Cardiac fibroblast (primary cell): ENCODE measurements around the gene OLIG1.

ENCODE experiments used
- DNase-seq, 2 donors: peaks; one replicate each; pipeline versions ENCODE4 v3.0.0 to v3.0.0-alpha.2; 2010; ENCODE audit warnings: low read depth in 2 of 2
- H3K4me3 ChIP-seq, 2 donors: replicated peaks in 1 of 2; 1 replicate in 1 of 2; 2 replicates in 1 of 2; pipeline ENCODE4 v1.5.1; 2011; ENCODE audit warnings: low read depth in 2 of 2, low read length in 2 of 2, mild to moderate bottlenecking in 2 of 2, moderate library complexity in 1 of 2
- CTCF ChIP-seq: IDR thresholded peaks from one replicate; pipeline ENCODE4 v1.5.1; 2011; ENCODE audit warnings: low read depth, mild to moderate bottlenecking, low read length, inconsistent platforms

The OLIG1 gene

GRCh38 chr21:33075596-33076195 lies 5.8 kb downstream of the OLIG1 start:
- no peak for TF ChIP-seq CTCF
- no peak overlapping the region for H3K4me3 ChIP-seq
- no peak for DNase-seq

GRCh38 chr21:33076600-33077329 lies 6.8 kb downstream of the OLIG1 start:
- no peak overlapping the region for H3K4me3 ChIP-seq
- DNase-seq: no peak
- TF ChIP-seq CTCF: no peak

- H3K4me3 ChIP-seq: no peak overlapping the region
- TF ChIP-seq CTCF: no peak
- DNase-seq: peak; percentile 16 to 53
Measured at GRCh38 chr21:33078907-33079582, 9.1 kb downstream of the OLIG1 start.

GRCh38 chr21:33080376-33080775 lies 10.4 kb downstream of the OLIG1 start:
- no peak for TF ChIP-seq CTCF
- no peak for DNase-seq
- H3K4me3 ChIP-seq: no peak overlapping the region

- TF ChIP-seq CTCF: no peak
- H3K4me3 ChIP-seq: no peak overlapping the region
- DNase-seq: no peak
Measured at GRCh38 chr21:33080776-33081175, 10.8 kb downstream of the OLIG1 start.

- H3K4me3 ChIP-seq: no peak overlapping the region
- DNase-seq: no peak
- no peak for TF ChIP-seq CTCF
Measured at GRCh38 chr21:33088384-33088783, 18.4 kb downstream of the OLIG1 start.
